ENCODE data around the gene GRIK2. TPM values are rescaled to one million over a fixed set of nuclear protein-coding genes. Genes with fewer than 3 reads are reported as not detected.

GRIK2 gene
- total RNA-seq, 4 donors from 2014 or later = 0.47 to 7.8 (median 1.7) TPM

- DNase-seq (ENCODE audit: low spot score) = no peak
- no peak for TF ChIP-seq CTCF (IDR thresholded peaks at IDR 0.05)
- ATAC-seq (ENCODE audit: low FRiP score) = peak; percentile 54
Observed at GRCh38 chr6:101878554-101879276, 485.2 kb downstream of the GRIK2 start.

GRCh38 chr6:101879782-101880181, 486.3 kb downstream of the GRIK2 start:
- no peak for TF ChIP-seq CTCF (IDR thresholded peaks at IDR 0.05)
- DNase-seq (ENCODE audit: low spot score) = no peak
- ATAC-seq (ENCODE audit: low FRiP score) = no peak

GRCh38 chr6:101883505-101883904, 490.0 kb downstream of the GRIK2 start:
- DNase-seq (ENCODE audit: low spot score) (no peak), ATAC-seq (ENCODE audit: low FRiP score) (no peak)
- no peak for TF ChIP-seq CTCF (IDR thresholded peaks at IDR 0.05)

GRCh38 chr6:101887532-101887931, 494.0 kb downstream of the GRIK2 start:
- no peak for ATAC-seq (ENCODE audit: low FRiP score)
- TF ChIP-seq CTCF (IDR thresholded peaks at IDR 0.05) = no peak
- DNase-seq (ENCODE audit: low spot score) = no peak

GRCh38 chr6:101907356-101908217, 514.1 kb downstream of the GRIK2 start:
- no peak for TF ChIP-seq CTCF (IDR thresholded peaks at IDR 0.05)
- ATAC-seq (ENCODE audit: low FRiP score) (no peak), DNase-seq (ENCODE audit: low spot score) (no peak)

GRCh38 chr6:101909366-101909765, 515.9 kb downstream of the GRIK2 start:
- DNase-seq (ENCODE audit: low spot score) = no peak
- no peak for TF ChIP-seq CTCF (IDR thresholded peaks at IDR 0.05)
- no peak for ATAC-seq (ENCODE audit: low FRiP score)

Measured in omental fat pad (tissue), 4 donors.